ENCODE measurements around the gene NUP210L. TPM values are rescaled to one million over a fixed set of nuclear protein-coding genes. Genes with fewer than 3 reads are reported as not detected.

NUP210L gene
- total and polyA plus RNA-seq, 9 of the 15 experiments (the other 6 are each of a cell fraction or from before 2014, with no cell fraction given), result 0.01 to 0.04 TPM; not detected in 7

DNA sequence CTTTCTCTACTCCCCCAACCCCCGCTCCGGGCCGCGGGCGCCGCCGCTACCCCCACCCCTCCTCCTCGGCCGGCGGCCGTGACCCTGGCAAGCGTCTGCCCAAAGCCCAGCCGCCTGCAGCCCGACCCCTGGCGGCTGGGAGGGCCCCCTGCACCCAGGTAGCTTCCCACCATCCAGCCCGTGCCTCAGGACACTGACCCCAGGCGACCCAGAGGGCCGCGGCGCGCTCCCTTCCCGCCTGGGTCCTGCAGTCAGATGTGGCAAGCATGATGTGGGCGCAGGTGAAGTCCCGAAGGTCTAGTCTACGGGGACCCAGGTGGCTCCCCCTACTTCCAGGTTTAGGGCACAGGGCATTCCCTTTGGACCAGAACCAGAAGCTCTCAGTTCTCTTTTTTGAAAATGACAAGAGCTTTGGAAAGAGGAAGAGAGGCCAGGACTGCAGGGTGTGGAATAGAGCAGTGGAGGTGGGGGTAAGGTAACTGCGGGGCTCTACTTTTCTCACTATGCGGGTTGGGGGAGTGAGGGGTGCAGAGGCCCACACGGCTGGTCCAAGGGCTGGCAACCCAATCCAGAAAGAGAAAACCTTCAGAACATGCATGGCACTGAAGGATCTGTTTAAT is 208.1 kb downstream of the NUP210L start, which contains the start of gene DENND4B (continued):
- TF ChIP-seq RERE (CRISPR knock-in tag; IDR thresholded peaks at IDR 0.05; ENCODE audit: borderline replicate concordance) (no peak), SP2 (IDR thresholded peaks at IDR 0.05; ENCODE audit: extremely low read depth, low read depth, low read length, poor library complexity, severe bottlenecking) (peak; percentile 72), MNT (conservative IDR thresholded peaks at IDR 0.05) (peak; percentile 2 to 9; a peak in 2 of 4 replicates), BACH1 (tag; IDR thresholded peaks at IDR 0.05) (no peak), KDM4B (IDR thresholded peaks at IDR 0.05; ENCODE audit: borderline replicate concordance in 2 of 2, low read depth in 1 of 2) (no peak), HDAC3 (IDR thresholded peaks at IDR 0.05; ENCODE audit: borderline replicate concordance, partially characterized antibody) (peak; percentile 22), ZNF197 (CRISPR knock-in tag; IDR thresholded peaks at IDR 0.05; ENCODE audit: low read depth) (no peak), SAP30 (IDR thresholded peaks at IDR 0.05; ENCODE audit: borderline replicate concordance, insufficient read depth, low read depth, low read length, poor library complexity, severe bottlenecking) (no peak), E2F1 (CRISPR knock-in tag; IDR thresholded peaks at IDR 0.05) (no peak)
- TF ChIP-seq, protein P1, sequence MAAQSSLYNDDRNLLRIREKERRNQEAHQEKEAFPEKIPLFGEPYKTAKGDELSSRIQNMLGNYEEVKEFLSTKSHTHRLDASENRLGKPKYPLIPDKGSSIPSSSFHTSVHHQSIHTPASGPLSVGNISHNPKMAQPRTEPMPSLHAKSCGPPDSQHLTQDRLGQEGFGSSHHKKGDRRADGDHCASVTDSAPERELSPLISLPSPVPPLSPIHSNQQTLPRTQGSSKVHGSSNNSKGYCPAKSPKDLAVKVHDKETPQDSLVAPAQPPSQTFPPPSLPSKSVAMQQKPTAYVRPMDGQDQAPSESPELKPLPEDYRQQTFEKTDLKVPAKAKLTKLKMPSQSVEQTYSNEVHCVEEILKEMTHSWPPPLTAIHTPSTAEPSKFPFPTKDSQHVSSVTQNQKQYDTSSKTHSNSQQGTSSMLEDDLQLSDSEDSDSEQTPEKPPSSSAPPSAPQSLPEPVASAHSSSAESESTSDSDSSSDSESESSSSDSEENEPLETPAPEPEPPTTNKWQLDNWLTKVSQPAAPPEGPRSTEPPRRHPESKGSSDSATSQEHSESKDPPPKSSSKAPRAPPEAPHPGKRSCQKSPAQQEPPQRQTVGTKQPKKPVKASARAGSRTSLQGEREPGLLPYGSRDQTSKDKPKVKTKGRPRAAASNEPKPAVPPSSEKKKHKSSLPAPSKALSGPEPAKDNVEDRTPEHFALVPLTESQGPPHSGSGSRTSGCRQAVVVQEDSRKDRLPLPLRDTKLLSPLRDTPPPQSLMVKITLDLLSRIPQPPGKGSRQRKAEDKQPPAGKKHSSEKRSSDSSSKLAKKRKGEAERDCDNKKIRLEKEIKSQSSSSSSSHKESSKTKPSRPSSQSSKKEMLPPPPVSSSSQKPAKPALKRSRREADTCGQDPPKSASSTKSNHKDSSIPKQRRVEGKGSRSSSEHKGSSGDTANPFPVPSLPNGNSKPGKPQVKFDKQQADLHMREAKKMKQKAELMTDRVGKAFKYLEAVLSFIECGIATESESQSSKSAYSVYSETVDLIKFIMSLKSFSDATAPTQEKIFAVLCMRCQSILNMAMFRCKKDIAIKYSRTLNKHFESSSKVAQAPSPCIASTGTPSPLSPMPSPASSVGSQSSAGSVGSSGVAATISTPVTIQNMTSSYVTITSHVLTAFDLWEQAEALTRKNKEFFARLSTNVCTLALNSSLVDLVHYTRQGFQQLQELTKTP (IDR thresholded peaks at IDR 0.05; ENCODE audit: low read depth in 1 of 2, partially characterized antibody in 2 of 2), result peak in 1 of 2 experiments; percentile 22
- TF ChIP-seq, protein P2, sequence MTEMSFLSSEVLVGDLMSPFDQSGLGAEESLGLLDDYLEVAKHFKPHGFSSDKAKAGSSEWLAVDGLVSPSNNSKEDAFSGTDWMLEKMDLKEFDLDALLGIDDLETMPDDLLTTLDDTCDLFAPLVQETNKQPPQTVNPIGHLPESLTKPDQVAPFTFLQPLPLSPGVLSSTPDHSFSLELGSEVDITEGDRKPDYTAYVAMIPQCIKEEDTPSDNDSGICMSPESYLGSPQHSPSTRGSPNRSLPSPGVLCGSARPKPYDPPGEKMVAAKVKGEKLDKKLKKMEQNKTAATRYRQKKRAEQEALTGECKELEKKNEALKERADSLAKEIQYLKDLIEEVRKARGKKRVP (CRISPR knock-in tag; IDR thresholded peaks at IDR 0.05), result no peak

All from K562 (cell line).